HFFc6 (cell line): Measurements from ENCODE around the gene NPHS1. TPM values are rescaled to one million over a fixed set of nuclear protein-coding genes. Genes with fewer than 3 reads are reported as not detected.

Experiments
- DNase-seq: peaks from one replicate; pipeline ENCODE4 v3.0.0-alpha.2; 2018
- H3K27ac Mint-ChIP-seq: 2 replicates; pipeline ENCODE4 v1.8.0; 2020; ENCODE audit warnings: mild to moderate bottlenecking, mixed read lengths
- H3K27me3 Mint-ChIP-seq: 2 replicates; pipeline ENCODE4 v1.8.0; 2021; ENCODE audit warnings: mild to moderate bottlenecking, moderate library complexity, mixed read lengths; ENCODE audit not compliant: insufficient read depth
- H3K36me3 Mint-ChIP-seq: 2 replicates; pipeline ENCODE4 v1.8.0; 2021; ENCODE audit warnings: low read depth, mixed read lengths
- H3K4me1 Mint-ChIP-seq: 2 replicates; pipeline ENCODE4 v1.8.0; 2020; ENCODE audit warnings: low read depth, mixed read lengths
- H3K4me3 Mint-ChIP-seq: 2 replicates; pipeline ENCODE4 v1.8.0; 2020; ENCODE audit warnings: mild to moderate bottlenecking, moderate library complexity, mixed read lengths
- H3K9me3 Mint-ChIP-seq: 2 replicates; pipeline ENCODE4 v1.8.0; 2020; ENCODE audit warnings: mild to moderate bottlenecking, mixed read lengths
- CTCF ChIP-seq: fragments of 200-600 bp; sonication (generic); IDR thresholded peaks from 2 replicates; pipeline ENCODE4 v1.5.0; 2021; ENCODE audit warnings: antibody characterized with exemption, mild to moderate bottlenecking
- total RNA-seq, 6 experiments: library from RNA; stranded (reverse); fragmentation: NEBNext Ultra II Directional; extraction: Animal tissue kit (Norgen Biotek cat#: 25700); gene quantifications; 2 replicates in 1 of 6; 3 replicates in 5 of 6; pipeline ENCODE4 v1.2.3, GENCODE V29; 2021

NPHS1 gene
- total RNA-seq, 6 experiments from 2014 or later = not detected

DNA sequence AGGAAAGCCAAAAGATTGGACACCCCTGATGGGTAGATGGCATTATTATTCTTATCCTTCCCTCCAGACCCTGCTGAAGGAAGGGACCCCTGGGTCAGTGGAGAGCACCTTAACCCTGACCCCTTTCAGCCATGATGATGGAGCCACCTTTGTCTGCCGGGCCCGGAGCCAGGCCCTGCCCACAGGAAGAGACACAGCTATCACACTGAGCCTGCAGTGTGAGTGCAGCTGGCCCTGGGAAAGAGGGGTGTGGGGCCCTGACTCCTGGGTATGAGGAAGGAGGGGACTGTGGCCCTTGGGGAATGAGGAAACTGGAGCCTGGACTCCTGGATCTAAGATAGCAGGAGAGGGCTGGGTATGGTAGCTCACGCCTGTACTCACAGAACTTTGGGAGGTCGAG lies 7.1 kb upstream of the NPHS1 start:
- H3K36me3 Mint-ChIP-seq = no peaks in the 10 kb centered on the region
- H3K27ac Mint-ChIP-seq = no peak overlapping the region
- H3K4me1 Mint-ChIP-seq = peaks cover 5% of the 10 kb centered on the region; the same call in 1 of the 2 replicates
- no peak for TF ChIP-seq CTCF
- DNase-seq = no peak
- H3K27me3 Mint-ChIP-seq = peaks cover 42% of the 10 kb centered on the region
- no peak overlapping the region for H3K4me3 Mint-ChIP-seq
- H3K9me3 Mint-ChIP-seq = no peaks in the 10 kb centered on the region

DNA sequence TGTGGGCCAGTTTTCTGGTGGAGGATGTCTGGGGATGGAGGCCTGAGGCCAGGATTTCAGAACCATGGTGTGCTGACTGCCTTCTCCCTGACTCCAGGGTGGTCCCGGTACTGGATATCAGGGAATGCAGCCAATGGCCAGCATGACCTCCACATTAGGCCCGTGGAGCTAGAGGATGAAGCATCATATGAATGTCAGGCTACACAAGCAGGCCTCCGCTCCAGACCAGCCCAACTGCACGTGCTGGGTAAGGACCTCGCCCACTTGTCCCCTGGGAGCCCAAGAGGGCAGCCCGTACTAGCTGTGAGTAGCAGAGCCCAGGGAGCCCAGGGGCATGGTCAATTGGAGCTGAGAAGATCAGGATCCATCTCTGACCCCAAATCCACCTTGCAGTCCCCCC lies 6.0 kb upstream of the NPHS1 start:
- H3K4me1 Mint-ChIP-seq = peaks cover 6% of the 10 kb centered on the region; the same call in 1 of the 2 replicates
- H3K27me3 Mint-ChIP-seq = peaks cover 42% of the 10 kb centered on the region
- no peak for DNase-seq
- H3K9me3 Mint-ChIP-seq = no peaks in the 10 kb centered on the region
- no peak overlapping the region for H3K27ac Mint-ChIP-seq
- no peak for TF ChIP-seq CTCF
- H3K4me3 Mint-ChIP-seq = no peak overlapping the region
- H3K36me3 Mint-ChIP-seq = no peaks in the 10 kb centered on the region

DNA sequence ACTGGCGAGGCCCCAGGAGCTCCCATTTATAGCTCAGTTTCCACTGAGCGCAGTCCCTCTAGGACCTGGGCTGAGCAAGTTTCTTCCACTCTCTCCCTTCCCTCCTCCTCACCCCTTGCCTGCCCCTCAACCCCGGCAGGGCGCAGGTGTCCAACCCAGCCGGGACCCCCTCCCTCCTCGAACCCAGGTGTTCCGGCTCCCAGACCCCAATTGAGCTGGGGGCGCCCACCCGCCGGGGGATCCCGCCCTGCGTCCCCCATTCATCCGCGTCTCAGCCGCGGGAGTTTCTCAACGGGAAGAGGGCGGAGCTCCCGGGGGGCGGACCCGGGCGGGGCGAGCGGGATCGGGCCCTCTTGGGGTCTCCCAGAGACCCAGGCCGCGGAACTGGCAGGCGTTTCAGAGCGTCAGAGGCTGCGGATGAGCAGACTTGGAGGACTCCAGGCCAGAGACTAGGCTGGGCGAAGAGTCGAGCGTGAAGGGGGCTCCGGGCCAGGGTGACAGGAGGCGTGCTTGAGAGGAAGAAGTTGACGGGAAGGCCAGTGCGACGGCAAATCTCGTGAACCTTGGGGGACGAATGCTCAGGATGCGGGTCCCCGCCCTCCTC lies 4.3 kb upstream of the NPHS1 start, which contains the start of gene KIRREL2:
Gene KIRREL2 (plus strand): TSS at position 366 of the 604 bp plus-strand sequence. CDS start 209 bp downstream, at position 575.
- Mint-ChIP-seq H3K27me3 (peaks cover 53% of the 10 kb centered on the region), H3K4me1 (peaks cover 6% of the 10 kb centered on the region; the same call in 1 of the 2 replicates), H3K9me3 (no peaks in the 10 kb centered on the region), H3K4me3 (peak within 1 kb of the TSS; percentile 29; the same call in 1 of the 2 replicates), H3K27ac (no peak within 1 kb of the TSS), H3K36me3 (no peaks in the 10 kb centered on the region)
- DNase-seq = no peak
- TF ChIP-seq CTCF = no peak

DNA sequence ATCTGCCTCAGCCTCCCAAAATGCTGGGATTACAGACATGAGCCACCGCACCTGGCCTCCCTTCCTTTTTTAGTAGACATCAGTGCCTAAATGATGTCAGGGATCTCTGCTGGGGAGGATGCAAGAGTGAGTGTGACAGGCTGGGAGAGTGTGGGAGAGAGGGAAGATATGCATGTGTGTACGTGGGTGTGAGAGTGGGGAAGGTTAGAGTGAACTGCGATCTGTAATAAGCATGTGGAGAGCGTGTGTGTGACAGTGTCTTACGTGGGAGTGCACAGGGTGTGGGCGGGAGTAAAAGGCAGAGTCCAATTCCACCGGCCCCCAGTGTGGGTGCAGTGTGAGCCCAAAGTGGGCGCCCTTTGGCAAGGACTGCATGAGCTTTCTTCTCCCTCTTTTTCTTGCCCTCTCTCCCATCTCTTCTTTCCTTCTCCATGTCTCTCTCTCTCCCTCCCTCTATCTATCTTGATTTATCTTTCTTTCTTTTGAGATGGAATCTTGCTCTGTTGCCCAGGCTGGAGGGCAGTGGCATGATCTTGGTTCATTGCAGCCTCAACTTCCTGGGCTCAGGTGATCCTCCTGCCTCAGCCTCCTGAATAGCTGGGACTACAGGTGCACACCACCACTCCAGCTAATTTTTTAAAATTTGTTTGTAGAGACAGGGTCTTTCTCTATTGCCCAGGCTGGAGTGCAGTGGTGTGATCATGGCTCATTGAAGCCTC lies 893 bp upstream of the NPHS1 start:
- no peaks in the 10 kb centered on the region for H3K9me3 Mint-ChIP-seq
- peaks cover 48% of the 10 kb centered on the region for H3K27me3 Mint-ChIP-seq
- no peak overlapping the region for H3K4me3 Mint-ChIP-seq
- no peaks in the 10 kb centered on the region for H3K36me3 Mint-ChIP-seq
- no peak for TF ChIP-seq CTCF
- peaks cover 6% of the 10 kb centered on the region; the same call in 1 of the 2 replicates for H3K4me1 Mint-ChIP-seq
- no peak for DNase-seq
- no peak overlapping the region for H3K27ac Mint-ChIP-seq

- Mint-ChIP-seq H3K9me3 (no peaks in the 10 kb centered on the region), H3K4me1 (peaks cover 6% of the 10 kb centered on the region; the same call in 1 of the 2 replicates), H3K36me3 (no peaks in the 10 kb centered on the region), H3K27me3 (peaks cover 62% of the 10 kb centered on the region), H3K27ac (no peak overlapping the region), H3K4me3 (no peak overlapping the region)
- no peak for TF ChIP-seq CTCF
- no peak for DNase-seq
Observed at GRCh38 chr19:35851213-35852028, 883 bp downstream of the NPHS1 start.
